ENCODE measurements around the gene SMAD1. TPM values are rescaled to one million over a fixed set of nuclear protein-coding genes. Genes with fewer than 3 reads are reported as not detected.

Gene SMAD1
- polyA plus RNA-seq, 1 of the 3 experiments (the other 2 are of a cell fraction): 46.0 TPM

DNA sequence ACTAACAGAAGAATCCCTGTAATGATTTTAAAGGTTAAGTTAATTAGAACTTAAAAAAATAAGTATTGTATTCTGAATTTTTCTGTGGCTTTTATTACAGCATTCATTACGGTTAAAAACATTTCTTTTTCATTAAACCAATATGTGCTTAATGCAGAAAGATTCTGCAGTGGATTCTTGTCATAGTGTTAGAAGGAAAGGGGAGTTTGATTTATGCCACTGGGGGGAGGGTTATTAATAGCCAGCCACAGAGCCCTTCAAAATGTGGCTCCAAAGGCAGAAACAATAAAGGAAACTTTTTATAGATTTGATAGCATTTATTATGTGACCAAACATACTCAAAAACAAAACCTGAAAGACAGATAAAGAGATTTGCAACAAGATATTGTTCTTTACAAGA is 9.1 kb downstream of the SMAD1 start:
- Histone ChIP-seq H3K9me2 (no peaks in the 10 kb centered on the region), H3K9ac (no peak overlapping the region), H3F3A (replicated peaks; ENCODE audit: insufficient read depth) (no peaks in the 10 kb centered on the region), H3K79me2 (ENCODE audit: insufficient read depth) (peaks cover 79% of the 10 kb centered on the region), H3K4me2 (no peak overlapping the region), H3K9me3 (no peaks in the 10 kb centered on the region), H3K4me1 (ENCODE audit: control insufficient read depth in 1 of 2, insufficient read depth in 2 of 2, low read depth in 1 of 2, low read length in 1 of 2) (peaks cover 2 to 7% of the 10 kb centered on the region in 2 experiments; a peak in 3 of 4 replicates), H3K4me3 (ENCODE audit: low read depth in 2 of 2, low read length in 1 of 2) (no peak overlapping the region), H4K20me1 (ENCODE audit: insufficient read depth) (peaks cover 29% of the 10 kb centered on the region), H3K36me3 (replicated peaks in 1 of 2; ENCODE audit: control insufficient read depth in 1 of 2, insufficient read depth in 2 of 2, low read length in 1 of 2) (no peaks in the 10 kb centered on the region), H2AFZ (ENCODE audit: low read depth) (no peak overlapping the region), H3K27me3 (ENCODE audit: insufficient read depth) (no peaks in the 10 kb centered on the region), H3K27ac (ENCODE audit: low read depth in 2 of 2, low read length in 1 of 2) (no peak overlapping the region; a peak in 1 of 4 replicates)
- ChIA-PET CTCF (no interaction called here), POLR2A (no interaction called here)
- no peak for TF ChIP-seq EZH2phosphoT487 (IDR thresholded peaks at IDR 0.05; ENCODE audit: borderline replicate concordance, low read depth)
- no peak for TF ChIP-seq POLR2AphosphoS5 (IDR thresholded peaks at IDR 0.05; ENCODE audit: low read depth, low read length)
- TF ChIP-seq, protein P1, sequence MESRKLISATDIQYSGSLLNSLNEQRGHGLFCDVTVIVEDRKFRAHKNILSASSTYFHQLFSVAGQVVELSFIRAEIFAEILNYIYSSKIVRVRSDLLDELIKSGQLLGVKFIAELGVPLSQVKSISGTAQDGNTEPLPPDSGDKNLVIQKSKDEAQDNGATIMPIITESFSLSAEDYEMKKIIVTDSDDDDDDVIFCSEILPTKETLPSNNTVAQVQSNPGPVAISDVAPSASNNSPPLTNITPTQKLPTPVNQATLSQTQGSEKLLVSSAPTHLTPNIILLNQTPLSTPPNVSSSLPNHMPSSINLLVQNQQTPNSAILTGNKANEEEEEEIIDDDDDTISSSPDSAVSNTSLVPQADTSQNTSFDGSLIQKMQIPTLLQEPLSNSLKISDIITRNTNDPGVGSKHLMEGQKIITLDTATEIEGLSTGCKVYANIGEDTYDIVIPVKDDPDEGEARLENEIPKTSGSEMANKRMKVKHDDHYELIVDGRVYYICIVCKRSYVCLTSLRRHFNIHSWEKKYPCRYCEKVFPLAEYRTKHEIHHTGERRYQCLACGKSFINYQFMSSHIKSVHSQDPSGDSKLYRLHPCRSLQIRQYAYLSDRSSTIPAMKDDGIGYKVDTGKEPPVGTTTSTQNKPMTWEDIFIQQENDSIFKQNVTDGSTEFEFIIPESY (IDR thresholded peaks at IDR 0.05; ENCODE audit: borderline replicate concordance, low read depth): no peak
- no peak for TF ChIP-seq YY1 (IDR thresholded peaks at IDR 0.05; ENCODE audit: low read depth)
- TF ChIP-seq, protein P2, sequence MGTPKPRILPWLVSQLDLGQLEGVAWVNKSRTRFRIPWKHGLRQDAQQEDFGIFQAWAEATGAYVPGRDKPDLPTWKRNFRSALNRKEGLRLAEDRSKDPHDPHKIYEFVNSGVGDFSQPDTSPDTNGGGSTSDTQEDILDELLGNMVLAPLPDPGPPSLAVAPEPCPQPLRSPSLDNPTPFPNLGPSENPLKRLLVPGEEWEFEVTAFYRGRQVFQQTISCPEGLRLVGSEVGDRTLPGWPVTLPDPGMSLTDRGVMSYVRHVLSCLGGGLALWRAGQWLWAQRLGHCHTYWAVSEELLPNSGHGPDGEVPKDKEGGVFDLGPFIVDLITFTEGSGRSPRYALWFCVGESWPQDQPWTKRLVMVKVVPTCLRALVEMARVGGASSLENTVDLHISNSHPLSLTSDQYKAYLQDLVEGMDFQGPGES (IDR thresholded peaks at IDR 0.05; ENCODE audit: low read depth, low read length): no peak
- TF ChIP-seq SIN3A (IDR thresholded peaks at IDR 0.05; ENCODE audit: borderline replicate concordance, low read depth, low read length): no peak
- TF ChIP-seq NRF1 (IDR thresholded peaks at IDR 0.05; ENCODE audit: low read depth, low read length): no peak
- no peak for TF ChIP-seq RXRA (IDR thresholded peaks at IDR 0.05; ENCODE audit: borderline replicate concordance, low read depth)
- TF ChIP-seq RFX5 (IDR thresholded peaks at IDR 0.05; ENCODE audit: low read length): no peak
- TF ChIP-seq JUND (IDR thresholded peaks at IDR 0.05): no peak
- TF ChIP-seq, protein P3, sequence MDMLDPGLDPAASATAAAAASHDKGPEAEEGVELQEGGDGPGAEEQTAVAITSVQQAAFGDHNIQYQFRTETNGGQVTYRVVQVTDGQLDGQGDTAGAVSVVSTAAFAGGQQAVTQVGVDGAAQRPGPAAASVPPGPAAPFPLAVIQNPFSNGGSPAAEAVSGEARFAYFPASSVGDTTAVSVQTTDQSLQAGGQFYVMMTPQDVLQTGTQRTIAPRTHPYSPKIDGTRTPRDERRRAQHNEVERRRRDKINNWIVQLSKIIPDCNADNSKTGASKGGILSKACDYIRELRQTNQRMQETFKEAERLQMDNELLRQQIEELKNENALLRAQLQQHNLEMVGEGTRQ (IDR thresholded peaks at IDR 0.05; ENCODE audit: borderline replicate concordance, low read depth, low read length): no peak
- TF ChIP-seq FOSL2 (IDR thresholded peaks at IDR 0.05; ENCODE audit: borderline replicate concordance, low read depth): no peak
- TF ChIP-seq, protein P4, sequence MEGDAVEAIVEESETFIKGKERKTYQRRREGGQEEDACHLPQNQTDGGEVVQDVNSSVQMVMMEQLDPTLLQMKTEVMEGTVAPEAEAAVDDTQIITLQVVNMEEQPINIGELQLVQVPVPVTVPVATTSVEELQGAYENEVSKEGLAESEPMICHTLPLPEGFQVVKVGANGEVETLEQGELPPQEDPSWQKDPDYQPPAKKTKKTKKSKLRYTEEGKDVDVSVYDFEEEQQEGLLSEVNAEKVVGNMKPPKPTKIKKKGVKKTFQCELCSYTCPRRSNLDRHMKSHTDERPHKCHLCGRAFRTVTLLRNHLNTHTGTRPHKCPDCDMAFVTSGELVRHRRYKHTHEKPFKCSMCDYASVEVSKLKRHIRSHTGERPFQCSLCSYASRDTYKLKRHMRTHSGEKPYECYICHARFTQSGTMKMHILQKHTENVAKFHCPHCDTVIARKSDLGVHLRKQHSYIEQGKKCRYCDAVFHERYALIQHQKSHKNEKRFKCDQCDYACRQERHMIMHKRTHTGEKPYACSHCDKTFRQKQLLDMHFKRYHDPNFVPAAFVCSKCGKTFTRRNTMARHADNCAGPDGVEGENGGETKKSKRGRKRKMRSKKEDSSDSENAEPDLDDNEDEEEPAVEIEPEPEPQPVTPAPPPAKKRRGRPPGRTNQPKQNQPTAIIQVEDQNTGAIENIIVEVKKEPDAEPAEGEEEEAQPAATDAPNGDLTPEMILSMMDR (IDR thresholded peaks at IDR 0.05): no peak
- TF ChIP-seq, protein P5, sequence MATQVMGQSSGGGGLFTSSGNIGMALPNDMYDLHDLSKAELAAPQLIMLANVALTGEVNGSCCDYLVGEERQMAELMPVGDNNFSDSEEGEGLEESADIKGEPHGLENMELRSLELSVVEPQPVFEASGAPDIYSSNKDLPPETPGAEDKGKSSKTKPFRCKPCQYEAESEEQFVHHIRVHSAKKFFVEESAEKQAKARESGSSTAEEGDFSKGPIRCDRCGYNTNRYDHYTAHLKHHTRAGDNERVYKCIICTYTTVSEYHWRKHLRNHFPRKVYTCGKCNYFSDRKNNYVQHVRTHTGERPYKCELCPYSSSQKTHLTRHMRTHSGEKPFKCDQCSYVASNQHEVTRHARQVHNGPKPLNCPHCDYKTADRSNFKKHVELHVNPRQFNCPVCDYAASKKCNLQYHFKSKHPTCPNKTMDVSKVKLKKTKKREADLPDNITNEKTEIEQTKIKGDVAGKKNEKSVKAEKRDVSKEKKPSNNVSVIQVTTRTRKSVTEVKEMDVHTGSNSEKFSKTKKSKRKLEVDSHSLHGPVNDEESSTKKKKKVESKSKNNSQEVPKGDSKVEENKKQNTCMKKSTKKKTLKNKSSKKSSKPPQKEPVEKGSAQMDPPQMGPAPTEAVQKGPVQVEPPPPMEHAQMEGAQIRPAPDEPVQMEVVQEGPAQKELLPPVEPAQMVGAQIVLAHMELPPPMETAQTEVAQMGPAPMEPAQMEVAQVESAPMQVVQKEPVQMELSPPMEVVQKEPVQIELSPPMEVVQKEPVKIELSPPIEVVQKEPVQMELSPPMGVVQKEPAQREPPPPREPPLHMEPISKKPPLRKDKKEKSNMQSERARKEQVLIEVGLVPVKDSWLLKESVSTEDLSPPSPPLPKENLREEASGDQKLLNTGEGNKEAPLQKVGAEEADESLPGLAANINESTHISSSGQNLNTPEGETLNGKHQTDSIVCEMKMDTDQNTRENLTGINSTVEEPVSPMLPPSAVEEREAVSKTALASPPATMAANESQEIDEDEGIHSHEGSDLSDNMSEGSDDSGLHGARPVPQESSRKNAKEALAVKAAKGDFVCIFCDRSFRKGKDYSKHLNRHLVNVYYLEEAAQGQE (IDR thresholded peaks at IDR 0.05; ENCODE audit: low read depth, low read length): no peak
- TF ChIP-seq, protein P6, sequence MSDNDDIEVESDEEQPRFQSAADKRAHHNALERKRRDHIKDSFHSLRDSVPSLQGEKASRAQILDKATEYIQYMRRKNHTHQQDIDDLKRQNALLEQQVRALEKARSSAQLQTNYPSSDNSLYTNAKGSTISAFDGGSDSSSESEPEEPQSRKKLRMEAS (IDR thresholded peaks at IDR 0.05; ENCODE audit: low read depth): no peak
- no peak for DNase-seq
- WGBS (ENCODE audit: low lambda C conversion rate): 53% methylated on average over 1 of the region's 1 CpG

All from SK-N-SH (cell line).